ENCODE measurements around the gene FUT3. TPM values are rescaled to one million over a fixed set of nuclear protein-coding genes. Genes with fewer than 3 reads are reported as not detected.

FUT3 gene
- total and polyA plus RNA-seq, 9 of the 15 experiments (the other 6 are each of a cell fraction or from before 2014, with no cell fraction given) = 0.09 TPM; not detected in 8

GRCh38 chr19:5799247-5800241 is 51.7 kb downstream of the FUT3 start (continued):
- no peak for TF ChIP-seq SIN3A (IDR thresholded peaks at IDR 0.05; ENCODE audit: borderline replicate concordance in 2 of 2, control insufficient read depth in 1 of 2, low read depth in 2 of 2, low read length in 2 of 2)
- TF ChIP-seq ZKSCAN3 (CRISPR knock-in tag; IDR thresholded peaks at IDR 0.05) = no peak
- TF ChIP-seq ARHGAP35 (IDR thresholded peaks at IDR 0.05; ENCODE audit: partially characterized antibody) = peak; percentile 78
- TF ChIP-seq NR4A1 (CRISPR knock-in tag; IDR thresholded peaks at IDR 0.05) = peak; percentile 80; the same call in 1 of the 2 replicates
- peak; percentile 77 for TF ChIP-seq NR4A1 (tag; IDR thresholded peaks at IDR 0.05)
- TF ChIP-seq NONO (IDR thresholded peaks at IDR 0.05; ENCODE audit: low read depth in 2 of 2, low read length in 1 of 2) = peak in 1 of 2 experiments; percentile 95; a peak in 2 of 4 replicates
- TF ChIP-seq GMEB1 (CRISPR knock-in tag; IDR thresholded peaks at IDR 0.05) = peak; percentile 50; the same call in 1 of the 2 replicates
- TF ChIP-seq ZNF589 (CRISPR knock-in tag; IDR thresholded peaks at IDR 0.05; ENCODE audit: low read depth) = peak; percentile 97
- peak; percentile 89; the same call in 1 of the 2 replicates for TF ChIP-seq HEY1 (CRISPR knock-in tag; IDR thresholded peaks at IDR 0.05; ENCODE audit: borderline replicate concordance)
- peak; percentile 84; the same call in 1 of the 2 replicates for TF ChIP-seq SMARCA5 (IDR thresholded peaks at IDR 0.05)
- peak; percentile 88 for TF ChIP-seq LEF1 (IDR thresholded peaks at IDR 0.05)
- no peak for TF ChIP-seq DIDO1 (tag; IDR thresholded peaks at IDR 0.05; ENCODE audit: low read depth)
- TF ChIP-seq NFATC3 (IDR thresholded peaks at IDR 0.05) = no peak
- TF ChIP-seq HLTF (IDR thresholded peaks at IDR 0.05) = peak; percentile 60
- peak; percentile 99 for TF ChIP-seq TCF3 (CRISPR knock-in tag; IDR thresholded peaks at IDR 0.05)
- TF ChIP-seq MYC (IDR thresholded peaks at IDR 0.05; ENCODE audit: low read depth, low read length) = peak; percentile 66
- no peak for TF ChIP-seq MYC (CRISPR knock-in tag; IDR thresholded peaks at IDR 0.05; ENCODE audit: borderline replicate concordance, low read depth)
- TF ChIP-seq JUND (IDR thresholded peaks at IDR 0.05; ENCODE audit: borderline replicate concordance, low read depth, low read length) = peak; percentile 54; the same call in 1 of the 2 replicates
- no peak; the same call in 2 of the 3 replicates for TF ChIP-seq JUND (tag; IDR thresholded peaks at IDR 0.05; ENCODE audit: borderline replicate concordance, low read depth, low read length)
- no peak for TF ChIP-seq ELK1 (CRISPR knock-in tag; IDR thresholded peaks at IDR 0.05)
- peak; percentile 64; the same call in 1 of the 2 replicates for TF ChIP-seq ZSCAN29 (IDR thresholded peaks at IDR 0.05)
- no peak for TF ChIP-seq THAP12 (CRISPR knock-in tag; IDR thresholded peaks at IDR 0.05)
- TF ChIP-seq TEAD1 (CRISPR knock-in tag; IDR thresholded peaks at IDR 0.05) = peak; percentile 79 to 82; a peak in 3 of 4 replicates

Measured in K562 (cell line).